GM23338 (cell line): ENCODE data around the gene SLC24A4. TPM values are rescaled to one million over a fixed set of nuclear protein-coding genes. Genes with fewer than 3 reads are reported as not detected.

Experiments
- ATAC-seq: fragments of 200-7000 bp; cut with Tn5 transposase; 3 replicates; pipeline ENCODE4 v1.9.1; 2020
- DNase-seq: peaks from one replicate; pipeline ENCODE4 v3.0.0-alpha.2; 2015; ENCODE audit warnings: low spot score
- H2AFZ ChIP-seq: fragments of 200-600 bp; sonication (generic); 2 replicates; pipeline ENCODE4 v1.8.0; 2016; ENCODE audit warnings: antibody characterized with exemption, mild to moderate bottlenecking, moderate library complexity
- H3F3A ChIP-seq: fragments of 200-600 bp; sonication (generic); replicated peaks from 2 replicates; pipeline ENCODE4 v1.8.0; 2017; ENCODE audit warnings: antibody characterized with exemption, mixed run types, low read depth
- H3K27ac ChIP-seq: fragments of 200-600 bp; sonication (generic); 2 replicates; pipeline ENCODE4 v1.6.1; 2016; ENCODE audit warnings: low read depth
- H3K27me3 ChIP-seq: fragments of 200-600 bp; sonication (generic); 2 replicates; pipeline ENCODE4 v1.8.0; 2016; ENCODE audit warnings: mild to moderate bottlenecking, mixed run types, moderate library complexity; ENCODE audit not compliant: insufficient read depth
- H3K36me3 ChIP-seq: fragments of 200-600 bp; sonication (generic); 2 replicates; pipeline ENCODE4 v1.8.0; 2016; ENCODE audit warnings: mild to moderate bottlenecking; ENCODE audit not compliant: insufficient read depth
- H3K4me1 ChIP-seq: fragments of 200-600 bp; sonication (generic); 2 replicates; pipeline ENCODE4 v1.8.0; 2016; ENCODE audit warnings: mild to moderate bottlenecking, moderate library complexity; ENCODE audit not compliant: insufficient read depth
- H3K4me2 ChIP-seq: fragments of 200-600 bp; sonication (generic); 2 replicates; pipeline ENCODE4 v1.7.1; 2017; ENCODE audit warnings: mixed run types
- H3K4me3 ChIP-seq: fragments of 200-600 bp; sonication (generic); 2 replicates; pipeline ENCODE4 v1.6.1; 2016; ENCODE audit warnings: mixed run types
- H3K79me2 ChIP-seq: fragments of 200-600 bp; sonication (generic); replicated peaks from 2 replicates; pipeline ENCODE4 v1.8.0; 2017; ENCODE audit warnings: mild to moderate bottlenecking; ENCODE audit not compliant: insufficient read depth
- H3K9me2 ChIP-seq: fragments of 200-600 bp; sonication (generic); 2 replicates; pipeline ENCODE4 v1.8.0; 2017; ENCODE audit not compliant: insufficient read depth
- H4K20me1 ChIP-seq: fragments of 200-600 bp; sonication (generic); replicated peaks from 2 replicates; pipeline ENCODE4 v1.8.0; 2017; ENCODE audit warnings: mild to moderate bottlenecking; ENCODE audit not compliant: insufficient read depth
- H3K27ac Mint-ChIP-seq: 2 replicates; pipeline ENCODE4 v1.8.0; 2020; ENCODE audit warnings: inconsistent platforms, mild to moderate bottlenecking, moderate library complexity, mixed read lengths
- H3K27me3 Mint-ChIP-seq: 3 replicates; pipeline ENCODE4 v1.8.0; 2022; ENCODE audit warnings: low read depth, mild to moderate bottlenecking, moderate library complexity, mixed read lengths, inconsistent platforms; ENCODE audit not compliant: insufficient read depth, poor library complexity
- H3K36me3 Mint-ChIP-seq: 3 replicates; pipeline ENCODE4 v1.8.0; 2021; ENCODE audit warnings: low read depth, mild to moderate bottlenecking, inconsistent platforms, moderate library complexity, mixed read lengths
- H3K4me1 Mint-ChIP-seq: 3 replicates; pipeline ENCODE4 v1.8.0; 2020; ENCODE audit warnings: mild to moderate bottlenecking, inconsistent platforms, mixed read lengths
- H3K4me3 Mint-ChIP-seq: 3 replicates; pipeline ENCODE4 v1.8.0; 2021; ENCODE audit warnings: moderate library complexity, mild to moderate bottlenecking, inconsistent platforms, mixed read lengths
- H3K9me3 Mint-ChIP-seq: 3 replicates; pipeline ENCODE4 v1.8.0; 2020; ENCODE audit warnings: moderate library complexity, mild to moderate bottlenecking, inconsistent platforms, mixed read lengths
- CREB1 ChIP-seq: fragments of 250-450 bp; sonication (Bioruptor Pico); IDR thresholded peaks from 2 replicates; pipeline ENCODE4 v1.5.0; 2020; ENCODE audit warnings: low read depth, mild to moderate bottlenecking, moderate library complexity
- EZH2 ChIP-seq: fragments of 200-600 bp; sonication (generic); IDR thresholded peaks from one replicate; pipeline ENCODE4 v1.8.0; 2017; ENCODE audit warnings: antibody characterized with exemption, mild to moderate bottlenecking, low read depth; ENCODE audit not compliant: unreplicated experiment
- EZH2phosphoT487 ChIP-seq: fragments of 200-600 bp; sonication (generic); IDR thresholded peaks from one replicate; pipeline ENCODE4 v1.8.1; 2018; ENCODE audit warnings: antibody characterized with exemption; ENCODE audit not compliant: unreplicated experiment
- JUNB ChIP-seq: IDR thresholded peaks from one replicate; pipeline ENCODE4 v1.6.1; 2016; ENCODE audit warnings: antibody characterized with exemption; ENCODE audit not compliant: unreplicated experiment
- NANOG ChIP-seq: IDR thresholded peaks from 2 replicates; pipeline ENCODE4 v1.6.1; 2016; ENCODE audit warnings: antibody characterized with exemption, borderline replicate concordance
- POLR2AphosphoS5 ChIP-seq: IDR thresholded peaks from 2 replicates; pipeline ENCODE4 v1.6.1; 2016; ENCODE audit warnings: antibody characterized with exemption, low read depth
- STAT1 ChIP-seq: IDR thresholded peaks from one replicate; pipeline ENCODE4 v1.6.1; 2016; ENCODE audit warnings: antibody characterized with exemption; ENCODE audit not compliant: unreplicated experiment
- ZNF114 ChIP-seq: fragments of 250-450 bp; sonication (Bioruptor Pico); IDR thresholded peaks from 2 replicates; pipeline ENCODE4 v1.5.0; 2020; ENCODE audit warnings: mild to moderate bottlenecking, moderate library complexity
- ZNF331 ChIP-seq: fragments of 250-450 bp; sonication (Bioruptor Pico); IDR thresholded peaks from 2 replicates; pipeline ENCODE4 v1.5.0; 2020; ENCODE audit warnings: low read depth, mild to moderate bottlenecking, moderate library complexity
- ZNF462 ChIP-seq: fragments of 250-450 bp; sonication (Bioruptor Pico); IDR thresholded peaks from 2 replicates; pipeline ENCODE4 v1.5.0; 2020; ENCODE audit warnings: mild to moderate bottlenecking, moderate library complexity
- polyA plus RNA-seq: library from polyadenylated mRNA; unstranded; fragments of >200 nt; fragmentation: Nextera tagmentation; extraction: Ambion mirVana; gene quantifications from 2 replicates; pipeline ENCODE4 v1.2.1, GENCODE V29; 2016
- total RNA-seq: library from RNA; depleted of rRNA; stranded (reverse); fragments of >200 nt; shearing (Covaris generic); gene quantifications from 2 replicates; pipeline ENCODE4 v1.2.3, GENCODE V29; 2014
- TF ChIP-seq, protein P1 (sequence below): IDR thresholded peaks from one replicate; pipeline ENCODE4 v1.6.1; 2018; ENCODE audit warnings: antibody characterized with exemption; ENCODE audit not compliant: unreplicated experiment
- TF ChIP-seq, protein P2 (sequence below): IDR thresholded peaks from 2 replicates; pipeline ENCODE4 v1.6.1; 2016; ENCODE audit warnings: antibody characterized with exemption
- TF ChIP-seq, protein P3 (sequence below), 2 experiments: fragments of 200-600 bp in 1 of 2; sonication (generic) in 1 of 2; conservative IDR thresholded peaks; 2 replicates each; pipeline versions ENCODE4 v1.5.1 to v1.6.1; 2016 to 2017; ENCODE audit warnings: antibody characterized with exemption in 2 of 2, low read depth in 2 of 2, mild to moderate bottlenecking in 2 of 2, moderate library complexity in 1 of 2

The SLC24A4 gene
- total and polyA plus RNA-seq, 2 experiments from 2014 or later = 0.06 to 0.38 TPM

- Histone ChIP-seq H3K4me2 (no peak overlapping the region), H3K4me1 (no peaks in the 10 kb centered on the region), H3F3A (no peaks in the 10 kb centered on the region), H2AFZ (no peak overlapping the region), H3K27ac (no peak overlapping the region), H3K9me2 (no peaks in the 10 kb centered on the region), H3K27me3 (no peaks in the 10 kb centered on the region), H3K36me3 (no peaks in the 10 kb centered on the region), H3K79me2 (no peaks in the 10 kb centered on the region), H4K20me1 (no peaks in the 10 kb centered on the region), H3K4me3 (no peak overlapping the region)
- H3K27me3 Mint-ChIP-seq = peaks cover 11% of the 10 kb centered on the region
- ATAC-seq = no peak
- DNase-seq = no peak
- no peaks in the 10 kb centered on the region for H3K9me3 Mint-ChIP-seq
- H3K4me3 Mint-ChIP-seq = no peak overlapping the region
- TF ChIP-seq POLR2AphosphoS5 (no peak), ZNF114 (CRISPR knock-in tag) (no peak), JUNB (no peak), STAT1 (no peak), NANOG (no peak), EZH2 (no peak), CREB1 (CRISPR knock-in tag) (no peak), EZH2phosphoT487 (no peak), ZNF331 (no peak), ZNF462 (CRISPR knock-in tag) (no peak)
- TF ChIP-seq, protein P1, sequence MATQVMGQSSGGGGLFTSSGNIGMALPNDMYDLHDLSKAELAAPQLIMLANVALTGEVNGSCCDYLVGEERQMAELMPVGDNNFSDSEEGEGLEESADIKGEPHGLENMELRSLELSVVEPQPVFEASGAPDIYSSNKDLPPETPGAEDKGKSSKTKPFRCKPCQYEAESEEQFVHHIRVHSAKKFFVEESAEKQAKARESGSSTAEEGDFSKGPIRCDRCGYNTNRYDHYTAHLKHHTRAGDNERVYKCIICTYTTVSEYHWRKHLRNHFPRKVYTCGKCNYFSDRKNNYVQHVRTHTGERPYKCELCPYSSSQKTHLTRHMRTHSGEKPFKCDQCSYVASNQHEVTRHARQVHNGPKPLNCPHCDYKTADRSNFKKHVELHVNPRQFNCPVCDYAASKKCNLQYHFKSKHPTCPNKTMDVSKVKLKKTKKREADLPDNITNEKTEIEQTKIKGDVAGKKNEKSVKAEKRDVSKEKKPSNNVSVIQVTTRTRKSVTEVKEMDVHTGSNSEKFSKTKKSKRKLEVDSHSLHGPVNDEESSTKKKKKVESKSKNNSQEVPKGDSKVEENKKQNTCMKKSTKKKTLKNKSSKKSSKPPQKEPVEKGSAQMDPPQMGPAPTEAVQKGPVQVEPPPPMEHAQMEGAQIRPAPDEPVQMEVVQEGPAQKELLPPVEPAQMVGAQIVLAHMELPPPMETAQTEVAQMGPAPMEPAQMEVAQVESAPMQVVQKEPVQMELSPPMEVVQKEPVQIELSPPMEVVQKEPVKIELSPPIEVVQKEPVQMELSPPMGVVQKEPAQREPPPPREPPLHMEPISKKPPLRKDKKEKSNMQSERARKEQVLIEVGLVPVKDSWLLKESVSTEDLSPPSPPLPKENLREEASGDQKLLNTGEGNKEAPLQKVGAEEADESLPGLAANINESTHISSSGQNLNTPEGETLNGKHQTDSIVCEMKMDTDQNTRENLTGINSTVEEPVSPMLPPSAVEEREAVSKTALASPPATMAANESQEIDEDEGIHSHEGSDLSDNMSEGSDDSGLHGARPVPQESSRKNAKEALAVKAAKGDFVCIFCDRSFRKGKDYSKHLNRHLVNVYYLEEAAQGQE = no peak
- TF ChIP-seq, protein P2, sequence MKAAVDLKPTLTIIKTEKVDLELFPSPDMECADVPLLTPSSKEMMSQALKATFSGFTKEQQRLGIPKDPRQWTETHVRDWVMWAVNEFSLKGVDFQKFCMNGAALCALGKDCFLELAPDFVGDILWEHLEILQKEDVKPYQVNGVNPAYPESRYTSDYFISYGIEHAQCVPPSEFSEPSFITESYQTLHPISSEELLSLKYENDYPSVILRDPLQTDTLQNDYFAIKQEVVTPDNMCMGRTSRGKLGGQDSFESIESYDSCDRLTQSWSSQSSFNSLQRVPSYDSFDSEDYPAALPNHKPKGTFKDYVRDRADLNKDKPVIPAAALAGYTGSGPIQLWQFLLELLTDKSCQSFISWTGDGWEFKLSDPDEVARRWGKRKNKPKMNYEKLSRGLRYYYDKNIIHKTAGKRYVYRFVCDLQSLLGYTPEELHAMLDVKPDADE = no peak
- TF ChIP-seq, protein P3, sequence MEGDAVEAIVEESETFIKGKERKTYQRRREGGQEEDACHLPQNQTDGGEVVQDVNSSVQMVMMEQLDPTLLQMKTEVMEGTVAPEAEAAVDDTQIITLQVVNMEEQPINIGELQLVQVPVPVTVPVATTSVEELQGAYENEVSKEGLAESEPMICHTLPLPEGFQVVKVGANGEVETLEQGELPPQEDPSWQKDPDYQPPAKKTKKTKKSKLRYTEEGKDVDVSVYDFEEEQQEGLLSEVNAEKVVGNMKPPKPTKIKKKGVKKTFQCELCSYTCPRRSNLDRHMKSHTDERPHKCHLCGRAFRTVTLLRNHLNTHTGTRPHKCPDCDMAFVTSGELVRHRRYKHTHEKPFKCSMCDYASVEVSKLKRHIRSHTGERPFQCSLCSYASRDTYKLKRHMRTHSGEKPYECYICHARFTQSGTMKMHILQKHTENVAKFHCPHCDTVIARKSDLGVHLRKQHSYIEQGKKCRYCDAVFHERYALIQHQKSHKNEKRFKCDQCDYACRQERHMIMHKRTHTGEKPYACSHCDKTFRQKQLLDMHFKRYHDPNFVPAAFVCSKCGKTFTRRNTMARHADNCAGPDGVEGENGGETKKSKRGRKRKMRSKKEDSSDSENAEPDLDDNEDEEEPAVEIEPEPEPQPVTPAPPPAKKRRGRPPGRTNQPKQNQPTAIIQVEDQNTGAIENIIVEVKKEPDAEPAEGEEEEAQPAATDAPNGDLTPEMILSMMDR (conservative IDR thresholded peaks at IDR 0.05; ENCODE audit: low read depth in 2 of 2) = no peak
- no peaks in the 10 kb centered on the region for H3K4me1 Mint-ChIP-seq
- H3K36me3 Mint-ChIP-seq = no peaks in the 10 kb centered on the region
- no peak overlapping the region for H3K27ac Mint-ChIP-seq
Observed at GRCh38 chr14:92531106-92531873, 208.3 kb downstream of the SLC24A4 start.
